ENCODE results near the gene GRM8.

Gene GRM8

GRCh38 chr7:126411032-126411820, 841.5 kb downstream of the GRM8 start:
- DNase-seq: no peak

GRCh38 chr7:126403040-126403439, 849.7 kb downstream of the GRM8 start:
- no peak for DNase-seq

- no peak for DNase-seq
Measured at GRCh38 chr7:126401918-126402317, 850.8 kb downstream of the GRM8 start.

GRCh38 chr7:126398851-126399529, 853.8 kb downstream of the GRM8 start:
- DNase-seq: no peak

GRCh38 chr7:126398285-126398684, 854.5 kb downstream of the GRM8 start:
- DNase-seq: no peak

GRCh38 chr7:126394406-126394805, 858.3 kb downstream of the GRM8 start:
- no peak for DNase-seq

All from NCI-H2081 treated with DMSO at 0.1 percent for 48 hours (cell line).